ENCODE measurements around the gene TSKS. TPM values are rescaled to one million over a fixed set of nuclear protein-coding genes. Genes with fewer than 3 reads are reported as not detected.
A peak's percentile ranks its signal among the peaks of the same experiment; 100 is the strongest.

TSKS gene
- total RNA-seq, 1 donor from 2014 or later, result 0.55 TPM

GRCh38 chr19:49788857-49789256, 25.8 kb upstream of the TSKS start:
- no peak for DNase-seq
- CTCF ChIA-PET, result no interaction called here
- ATAC-seq (ENCODE audit: low read depth), result no peak

GRCh38 chr19:49787746-49788145, 24.6 kb upstream of the TSKS start:
- intact Hi-C loops (cut with micrococcal nuclease), result no loop called here
- Mint-ChIP-seq H3K4me1 (peaks cover 3% of the 10 kb centered on the region), H3K9me3 (no peaks in the 10 kb centered on the region), H3K36me3 (ENCODE audit: low read depth) (peaks cover 73% of the 10 kb centered on the region), H3K27ac (no peak overlapping the region), H3K4me3 (no peak overlapping the region), H3K27me3 (no peaks in the 10 kb centered on the region)
- TF ChIP-seq CTCF (IDR thresholded peaks at IDR 0.05), result no peak
- ATAC-seq (ENCODE audit: low read depth) (no peak), DNase-seq (no peak)
- CTCF ChIA-PET, result no interaction called here
- POLR2A ChIA-PET, result no interaction called here

More at GRCh38 chr19:49788857-49789256, 25.8 kb upstream of the TSKS start:
- no peak overlapping the region for H3K4me3 Mint-ChIP-seq
- peaks cover 3% of the 10 kb centered on the region for H3K4me1 Mint-ChIP-seq
- no peaks in the 10 kb centered on the region for H3K27me3 Mint-ChIP-seq
- POLR2A ChIA-PET, result interaction anchor here (0.7 kb wide), 1 partner anchor 119 kb away, joined by 3 read pairs; no protein-coding TSS in a partner anchor
- H3K36me3 Mint-ChIP-seq (ENCODE audit: low read depth), result peaks cover 70% of the 10 kb centered on the region
- intact Hi-C loops (cut with micrococcal nuclease), result no loop called here
- H3K9me3 Mint-ChIP-seq, result no peaks in the 10 kb centered on the region
- no peak overlapping the region for H3K27ac Mint-ChIP-seq
- TF ChIP-seq CTCF (IDR thresholded peaks at IDR 0.05), result no peak

GRCh38 chr19:49786376-49786820, 23.3 kb upstream of the TSKS start:
- peaks cover 4% of the 10 kb centered on the region for H3K4me1 Mint-ChIP-seq
- TF ChIP-seq CTCF (IDR thresholded peaks at IDR 0.05), result no peak
- H3K36me3 Mint-ChIP-seq (ENCODE audit: low read depth), result peaks cover 66% of the 10 kb centered on the region
- H3K27ac Mint-ChIP-seq, result no peak overlapping the region
- intact Hi-C loops (cut with micrococcal nuclease), result no loop called here
- no peak overlapping the region for H3K4me3 Mint-ChIP-seq
- H3K27me3 Mint-ChIP-seq, result no peaks in the 10 kb centered on the region
- ChIA-PET POLR2A (no interaction called here), CTCF (no interaction called here)
- DNase-seq (no peak), ATAC-seq (ENCODE audit: low read depth) (no peak)
- no peaks in the 10 kb centered on the region for H3K9me3 Mint-ChIP-seq

GRCh38 chr19:49782515-49782914, 19.4 kb upstream of the TSKS start:
- CTCF ChIA-PET, result no interaction called here
- H3K27ac Mint-ChIP-seq, result no peak overlapping the region
- no peak overlapping the region for H3K4me3 Mint-ChIP-seq
- intact Hi-C loops (cut with micrococcal nuclease), result no loop called here
- TF ChIP-seq CTCF (IDR thresholded peaks at IDR 0.05), result no peak
- H3K9me3 Mint-ChIP-seq, result no peaks in the 10 kb centered on the region
- ATAC-seq (ENCODE audit: low read depth) (no peak), DNase-seq (no peak)
- H3K4me1 Mint-ChIP-seq, result peaks cover 28% of the 10 kb centered on the region
- POLR2A ChIA-PET, result no interaction called here
- H3K36me3 Mint-ChIP-seq (ENCODE audit: low read depth), result peaks cover 36% of the 10 kb centered on the region
- no peaks in the 10 kb centered on the region for H3K27me3 Mint-ChIP-seq

- Mint-ChIP-seq H3K4me1 (peaks cover 28% of the 10 kb centered on the region), H3K4me3 (no peak overlapping the region), H3K27ac (peak overlapping the region; percentile 88), H3K9me3 (no peaks in the 10 kb centered on the region), H3K27me3 (no peaks in the 10 kb centered on the region), H3K36me3 (ENCODE audit: low read depth) (peaks cover 33% of the 10 kb centered on the region)
- intact Hi-C loops (cut with micrococcal nuclease), result loop anchor here (2.0 kb wide), 1 partner anchor 15 kb away; the partner anchor contains the start of gene AP2A1
- CTCF ChIA-PET, result no interaction called here
- POLR2A ChIA-PET, result interaction anchor here (0.6 to 1.1 kb wide), 2 partner anchors 15 to 112 kb away, joined by 3 to 5 read pairs; partner anchors contain the start of gene AP2A1
- TF ChIP-seq CTCF (IDR thresholded peaks at IDR 0.05), result no peak
- no peak for DNase-seq
- ATAC-seq (ENCODE audit: low read depth), result no peak
Measured at GRCh38 chr19:49781394-49781793, 18.3 kb upstream of the TSKS start.

Data from activated B cell treated with CpG ODN at 0.5 μM for 24 hours (primary cell).